Measurements from ENCODE around the gene CLPX. TPM values are rescaled to one million over a fixed set of nuclear protein-coding genes. Genes with fewer than 3 reads are reported as not detected.

CLPX gene
- total and polyA plus RNA-seq, 2 donors (not counting 1 experiment from before 2014, with no cell fraction given) = 16.6 to 54.5 TPM

GRCh38 chr15:65105038-65105437 is 80.1 kb downstream of the CLPX start:
- Histone ChIP-seq H3K27ac (ENCODE audit: low read length in 2 of 2) (no peak overlapping the region), H3K4me2 (replicated peaks; ENCODE audit: low read depth, low read length, poor library complexity, severe bottlenecking) (no peak overlapping the region), H2AFZ (ENCODE audit: insufficient read depth, low read depth, low read length, poor library complexity, severe bottlenecking) (no peak overlapping the region), H3K9me3 (ENCODE audit: control extremely low read depth in 1 of 3, control insufficient read depth in 2 of 3, insufficient read depth in 1 of 3, low read length in 2 of 3) (no peaks in the 10 kb centered on the region), H3K79me2 (ENCODE audit: control insufficient read depth, insufficient read depth, low read length) (no peaks in the 10 kb centered on the region), H3K27me3 (replicated peaks in 1 of 4; ENCODE audit: control extremely low read depth in 1 of 4, control insufficient read depth in 3 of 4, insufficient read depth in 4 of 4, low read length in 3 of 4) (no peaks in the 10 kb centered on the region), H3K4me1 (ENCODE audit: control insufficient read depth in 2 of 2, insufficient read depth in 2 of 2, low read length in 2 of 2) (no peaks in the 10 kb centered on the region), H3K9ac (ENCODE audit: low read length) (no peak overlapping the region), H3K4me3 (ENCODE audit: control extremely low read depth in 1 of 5, extremely low read depth in 1 of 5, insufficient read depth in 1 of 5, low read depth in 2 of 5, low read length in 4 of 5) (no peak overlapping the region), H3K36me3 (replicated peaks in 1 of 2; ENCODE audit: control extremely low read depth in 1 of 2, control insufficient read depth in 1 of 2, extremely low read depth in 1 of 2, insufficient read depth in 2 of 2, low read length in 1 of 2) (peaks cover 0 to 12% of the 10 kb centered on the region in 2 experiments), H4K20me1 (ENCODE audit: control insufficient read depth, insufficient read depth, low read length, poor library complexity, severe bottlenecking) (no peaks in the 10 kb centered on the region)
- H3K4me3 Mint-ChIP-seq = no peak overlapping the region
- intact Hi-C loops (cut with micrococcal nuclease) = no loop called here
- TF ChIP-seq CTCF (IDR thresholded peaks at IDR 0.05) = no peak
- no peak for TF ChIP-seq EZH2 (IDR thresholded peaks at IDR 0.05; ENCODE audit: borderline replicate concordance, insufficient read depth, low read depth, low read length, poor library complexity, severe bottlenecking)
- ChIA-PET POLR2A (no interaction called here), CTCF (interaction anchor here (0.7 kb wide), 1 partner anchor 23 kb away, joined by 3 read pairs; no protein-coding TSS in a partner anchor)
- H3K27me3 Mint-ChIP-seq = no peaks in the 10 kb centered on the region
- ATAC-seq (ENCODE audit: low read depth) (no peak), DNase-seq (no peak)
- H3K9me3 Mint-ChIP-seq (ENCODE audit: insufficient read depth) = no peaks in the 10 kb centered on the region
- WGBS (ENCODE audit: insufficient coverage) = 83% methylated on average over 3 of the region's 5 CpGs
- H3K27ac Mint-ChIP-seq = no peak overlapping the region
- H3K4me1 Mint-ChIP-seq = no peaks in the 10 kb centered on the region

- ChIA-PET CTCF (interaction anchor here (0.8 to 1.9 kb wide), 2 partner anchors 32 to 69 kb away, joined by 3 to 7 read pairs; no protein-coding TSS in a partner anchor), POLR2A (no interaction called here)
- H3K9me3 ChIP-seq (ENCODE audit: control extremely low read depth in 1 of 3, control insufficient read depth in 2 of 3, insufficient read depth in 1 of 3, low read length in 2 of 3) = no peaks in the 10 kb centered on the region
- no peak overlapping the region for H3K4me2 ChIP-seq (replicated peaks; ENCODE audit: low read depth, low read length, poor library complexity, severe bottlenecking)
- Mint-ChIP-seq H3K27ac (no peak overlapping the region), H3K4me3 (no peak overlapping the region), H3K27me3 (no peaks in the 10 kb centered on the region), H3K9me3 (ENCODE audit: insufficient read depth) (no peaks in the 10 kb centered on the region), H3K4me1 (no peaks in the 10 kb centered on the region)
- H4K20me1 ChIP-seq (ENCODE audit: control insufficient read depth, insufficient read depth, low read length, poor library complexity, severe bottlenecking) = no peaks in the 10 kb centered on the region
- DNase-seq (no peak), ATAC-seq (ENCODE audit: low read depth) (no peak)
- TF ChIP-seq EZH2 (IDR thresholded peaks at IDR 0.05; ENCODE audit: borderline replicate concordance, insufficient read depth, low read depth, low read length, poor library complexity, severe bottlenecking) (no peak), CTCF (IDR thresholded peaks at IDR 0.05) (no peak)
- 90% methylated on average over 2 of the region's 3 CpGs for WGBS (ENCODE audit: insufficient coverage)
- H3K9ac ChIP-seq (ENCODE audit: low read length) = no peak overlapping the region
- H3K36me3 ChIP-seq (replicated peaks in 1 of 2; ENCODE audit: control extremely low read depth in 1 of 2, control insufficient read depth in 1 of 2, extremely low read depth in 1 of 2, insufficient read depth in 2 of 2, low read length in 1 of 2) = peaks cover 1 to 26% of the 10 kb centered on the region in 2 experiments
- no peak overlapping the region for H3K27ac ChIP-seq (ENCODE audit: low read length in 2 of 2)
- no peak overlapping the region for H2AFZ ChIP-seq (ENCODE audit: insufficient read depth, low read depth, low read length, poor library complexity, severe bottlenecking)
- no peak overlapping the region for H3K4me3 ChIP-seq (ENCODE audit: control extremely low read depth in 1 of 5, extremely low read depth in 1 of 5, insufficient read depth in 1 of 5, low read depth in 2 of 5, low read length in 4 of 5)
- H3K79me2 ChIP-seq (ENCODE audit: control insufficient read depth, insufficient read depth, low read length) = no peaks in the 10 kb centered on the region
- H3K27me3 ChIP-seq (replicated peaks in 1 of 4; ENCODE audit: control extremely low read depth in 1 of 4, control insufficient read depth in 3 of 4, insufficient read depth in 4 of 4, low read length in 3 of 4) = no peaks in the 10 kb centered on the region
- no peaks in the 10 kb centered on the region for H3K4me1 ChIP-seq (ENCODE audit: control insufficient read depth in 2 of 2, insufficient read depth in 2 of 2, low read length in 2 of 2)
- intact Hi-C loops (cut with micrococcal nuclease) = no loop called here
These were observed 82.2 kb downstream of the CLPX start for GRCh38 chr15:65102912-65103311.
